Measurements from ENCODE around the gene SPINK9.
"Not testable (repeated sequence)": the region's sequence is repeated elsewhere in the genome, so short reads cannot be mapped to it uniquely, and the experiment has no call there.

The SPINK9 gene

GRCh38 chr5:148314731-148315130 is 20.6 kb upstream of the SPINK9 start:
- Histone ChIP-seq H3K9me3 (ENCODE audit: insufficient read depth, low read length) (no peaks in the 10 kb centered on the region), H4K20me1 (ENCODE audit: insufficient read depth, low read length) (no peaks in the 10 kb centered on the region), H2AFZ (ENCODE audit: low read depth, low read length) (no peak overlapping the region), H3K27me3 (ENCODE audit: low read depth, low read length) (no peaks in the 10 kb centered on the region), H3K36me3 (replicated peaks; ENCODE audit: low read depth, low read length) (no peaks in the 10 kb centered on the region), H3K9ac (ENCODE audit: low read length) (no peak overlapping the region), H3K79me2 (ENCODE audit: low read length) (no peaks in the 10 kb centered on the region), H3K4me1 (ENCODE audit: low read length) (no peaks in the 10 kb centered on the region), H3K27ac (ENCODE audit: low read length) (no peak overlapping the region), H3K4me2 (ENCODE audit: low read length) (no peak overlapping the region), H3K4me3 (ENCODE audit: low read length) (no peak overlapping the region)
- no peak for TF ChIP-seq EZH2phosphoT487 (IDR thresholded peaks at IDR 0.05; ENCODE audit: low read depth)
- no peak for TF ChIP-seq CTCF (IDR thresholded peaks at IDR 0.05; ENCODE audit: low read depth, low read length)

- not testable (repeated sequence) for H3K79me2 ChIP-seq (ENCODE audit: low read length); H3K27me3 ChIP-seq (ENCODE audit: low read depth, low read length); H3K4me3 ChIP-seq (ENCODE audit: low read length); H3K9ac ChIP-seq (ENCODE audit: low read length); H3K36me3 ChIP-seq (replicated peaks; ENCODE audit: low read depth, low read length); H3K9me3 ChIP-seq (ENCODE audit: insufficient read depth, low read length); H2AFZ ChIP-seq (ENCODE audit: low read depth, low read length); H3K4me1 ChIP-seq (ENCODE audit: low read length); H3K4me2 ChIP-seq (ENCODE audit: low read length); H4K20me1 ChIP-seq (ENCODE audit: insufficient read depth, low read length); H3K27ac ChIP-seq (ENCODE audit: low read length)
Measured at GRCh38 chr5:148320011-148320963, 15.1 kb upstream of the SPINK9 start.

- Histone ChIP-seq H3K4me1 (ENCODE audit: low read length) (peaks cover 8% of the 10 kb centered on the region), H3K27me3 (ENCODE audit: low read depth, low read length) (no peaks in the 10 kb centered on the region), H3K27ac (ENCODE audit: low read length) (no peak overlapping the region), H3K36me3 (replicated peaks; ENCODE audit: low read depth, low read length) (no peaks in the 10 kb centered on the region), H3K4me3 (ENCODE audit: low read length) (no peak overlapping the region), H3K9me3 (ENCODE audit: insufficient read depth, low read length) (no peaks in the 10 kb centered on the region), H2AFZ (ENCODE audit: low read depth, low read length) (no peak overlapping the region), H3K9ac (ENCODE audit: low read length) (no peak overlapping the region), H4K20me1 (ENCODE audit: insufficient read depth, low read length) (no peaks in the 10 kb centered on the region), H3K4me2 (ENCODE audit: low read length) (no peak overlapping the region), H3K79me2 (ENCODE audit: low read length) (no peaks in the 10 kb centered on the region)
- TF ChIP-seq EZH2phosphoT487 (IDR thresholded peaks at IDR 0.05; ENCODE audit: low read depth): no peak
- no peak for TF ChIP-seq CTCF (IDR thresholded peaks at IDR 0.05; ENCODE audit: low read depth, low read length)
Measured at GRCh38 chr5:148333262-148333849, 2.0 kb upstream of the SPINK9 start.

- H3K9ac ChIP-seq (ENCODE audit: low read length): no peak overlapping the region
- H3K27ac ChIP-seq (ENCODE audit: low read length): no peak overlapping the region
- peak overlapping the region; percentile 2; the same call in 1 of the 2 replicates for H3K4me2 ChIP-seq (ENCODE audit: low read length)
- H3K27me3 ChIP-seq (ENCODE audit: low read depth, low read length): no peaks in the 10 kb centered on the region
- no peaks in the 10 kb centered on the region for H3K9me3 ChIP-seq (ENCODE audit: insufficient read depth, low read length)
- H2AFZ ChIP-seq (ENCODE audit: low read depth, low read length): no peak overlapping the region
- TF ChIP-seq EZH2phosphoT487 (IDR thresholded peaks at IDR 0.05; ENCODE audit: low read depth) (no peak), CTCF (IDR thresholded peaks at IDR 0.05; ENCODE audit: low read depth, low read length) (no peak)
- H3K36me3 ChIP-seq (replicated peaks; ENCODE audit: low read depth, low read length): no peaks in the 10 kb centered on the region
- no peaks in the 10 kb centered on the region for H4K20me1 ChIP-seq (ENCODE audit: insufficient read depth, low read length)
- H3K79me2 ChIP-seq (ENCODE audit: low read length): no peaks in the 10 kb centered on the region
- H3K4me1 ChIP-seq (ENCODE audit: low read length): peaks cover 8% of the 10 kb centered on the region
- no peak overlapping the region for H3K4me3 ChIP-seq (ENCODE audit: low read length)
Measured at GRCh38 chr5:148336704-148337435, 1.5 kb downstream of the SPINK9 start.
